GM18873 (cell line): Measurements from ENCODE around the gene CFAP57.

Experiments
- ATAC-seq: cut with Tn5 transposase; IDR thresholded peaks from one replicate; pipeline ENCODE4 v1.9.1; 2021; ENCODE audit warnings: mild to moderate bottlenecking, moderate library complexity, moderate number of reproducible peaks; ENCODE audit not compliant: unreplicated experiment, low FRiP score

The CFAP57 gene

GRCh38 chr1:43251024-43251423 is 78.9 kb downstream of the CFAP57 start:
- no peak for ATAC-seq

GRCh38 chr1:43252225-43252624 is 80.1 kb downstream of the CFAP57 start:
- ATAC-seq = no peak

GRCh38 chr1:43253173-43253572 is 81.0 kb downstream of the CFAP57 start:
- ATAC-seq = no peak

- ATAC-seq = no peak
Measured at GRCh38 chr1:43253876-43254275, 81.7 kb downstream of the CFAP57 start.

- no peak for ATAC-seq
Measured at GRCh38 chr1:43255438-43256210, 83.5 kb downstream of the CFAP57 start.

GRCh38 chr1:43256675-43257570 is 84.8 kb downstream of the CFAP57 start:
- ATAC-seq = no peak

GRCh38 chr1:43258370-43258769 is 86.2 kb downstream of the CFAP57 start:
- ATAC-seq = no peak

GRCh38 chr1:43265431-43265830 is 93.3 kb downstream of the CFAP57 start:
- ATAC-seq = no peak

GRCh38 chr1:43266881-43267280 is 94.8 kb downstream of the CFAP57 start:
- no peak for ATAC-seq

GRCh38 chr1:43267291-43267805 is 95.2 kb downstream of the CFAP57 start:
- ATAC-seq = no peak

- ATAC-seq = no peak
Measured at GRCh38 chr1:43267818-43268425, 95.8 kb downstream of the CFAP57 start.

GRCh38 chr1:43269627-43270375 is 97.7 kb downstream of the CFAP57 start, which contains the start of gene TMEM125:
Gene TMEM125, plus strand, starts transcription at chr1:43269983. Its CDS starts 2,740 bp downstream, at chr1:43272723.
- ATAC-seq = no peak

- ATAC-seq = no peak
Measured at GRCh38 chr1:43270421-43271095, 98.4 kb downstream of the CFAP57 start.

- ATAC-seq = no peak
Measured at GRCh38 chr1:43271186-43272118, 99.3 kb downstream of the CFAP57 start.

- ATAC-seq = no peak
Measured at GRCh38 chr1:43272161-43272560, 100.0 kb downstream of the CFAP57 start.

- ATAC-seq = no peak
Measured at GRCh38 chr1:43272576-43273571, 100.7 kb downstream of the CFAP57 start.

- ATAC-seq = no peak
Measured at GRCh38 chr1:43273708-43274107, 101.6 kb downstream of the CFAP57 start.
